ENCODE measurements around the gene CD93.

DNA sequence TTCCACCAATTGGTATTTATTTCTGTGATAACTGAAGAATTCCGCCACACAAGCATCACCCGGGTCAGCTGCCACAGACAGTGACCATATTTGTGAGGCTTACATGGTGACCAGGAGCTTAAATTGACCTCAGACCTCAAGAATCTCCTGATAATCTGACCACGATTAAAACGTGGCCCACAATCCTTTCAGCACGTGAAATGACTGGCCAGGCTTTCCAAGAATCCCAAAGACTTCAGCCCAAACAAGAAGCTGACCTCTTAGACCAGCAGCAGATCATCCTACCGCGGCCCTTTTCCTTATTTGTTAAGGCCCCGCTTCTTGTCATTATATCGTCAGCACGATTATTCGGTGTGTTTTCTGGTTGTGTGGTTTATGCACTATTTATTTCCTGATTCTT is 45.6 kb upstream of the CD93 start:
- TF ChIP-seq POLR2AphosphoS5 (IDR thresholded peaks at IDR 0.05) (no peak), TAF1 (IDR thresholded peaks at IDR 0.05; ENCODE audit: low read depth) (no peak), MXI1 (conservative IDR thresholded peaks at IDR 0.05; ENCODE audit: poor library complexity, severe bottlenecking) (no peak), EP300 (conservative IDR thresholded peaks at IDR 0.05; ENCODE audit: poor library complexity, severe bottlenecking) (no peak), RAD21 (conservative IDR thresholded peaks at IDR 0.05) (no peak), SMC3 (conservative IDR thresholded peaks at IDR 0.05; ENCODE audit: poor library complexity) (no peak)
- TF ChIP-seq, protein P1, sequence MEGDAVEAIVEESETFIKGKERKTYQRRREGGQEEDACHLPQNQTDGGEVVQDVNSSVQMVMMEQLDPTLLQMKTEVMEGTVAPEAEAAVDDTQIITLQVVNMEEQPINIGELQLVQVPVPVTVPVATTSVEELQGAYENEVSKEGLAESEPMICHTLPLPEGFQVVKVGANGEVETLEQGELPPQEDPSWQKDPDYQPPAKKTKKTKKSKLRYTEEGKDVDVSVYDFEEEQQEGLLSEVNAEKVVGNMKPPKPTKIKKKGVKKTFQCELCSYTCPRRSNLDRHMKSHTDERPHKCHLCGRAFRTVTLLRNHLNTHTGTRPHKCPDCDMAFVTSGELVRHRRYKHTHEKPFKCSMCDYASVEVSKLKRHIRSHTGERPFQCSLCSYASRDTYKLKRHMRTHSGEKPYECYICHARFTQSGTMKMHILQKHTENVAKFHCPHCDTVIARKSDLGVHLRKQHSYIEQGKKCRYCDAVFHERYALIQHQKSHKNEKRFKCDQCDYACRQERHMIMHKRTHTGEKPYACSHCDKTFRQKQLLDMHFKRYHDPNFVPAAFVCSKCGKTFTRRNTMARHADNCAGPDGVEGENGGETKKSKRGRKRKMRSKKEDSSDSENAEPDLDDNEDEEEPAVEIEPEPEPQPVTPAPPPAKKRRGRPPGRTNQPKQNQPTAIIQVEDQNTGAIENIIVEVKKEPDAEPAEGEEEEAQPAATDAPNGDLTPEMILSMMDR (IDR thresholded peaks at IDR 0.05; ENCODE audit: poor library complexity, severe bottlenecking) = no peak

All from neural cell (in vitro differentiated cells).